Articular chondrocyte of knee joint (primary cell): ENCODE data around the gene MIAT. TPM values are rescaled to one million over a fixed set of nuclear protein-coding genes. Genes with fewer than 3 reads are reported as not detected.

Experiments
- small RNA-seq: library from RNA; depleted of rRNA; stranded (forward); fragments of <200 nt; gene quantifications from one replicate; pipeline ENCODE3, GENCODE V24; 2012
- total RNA-seq: library from RNA; depleted of rRNA; stranded (reverse); fragments of >200 nt; gene quantifications from 2 replicates; pipeline ENCODE4 v1.2.3, GENCODE V29; 2012

MIAT gene
- total RNA-seq, result 0.76 and 0.78 TPM in 2 replicates

DNA sequence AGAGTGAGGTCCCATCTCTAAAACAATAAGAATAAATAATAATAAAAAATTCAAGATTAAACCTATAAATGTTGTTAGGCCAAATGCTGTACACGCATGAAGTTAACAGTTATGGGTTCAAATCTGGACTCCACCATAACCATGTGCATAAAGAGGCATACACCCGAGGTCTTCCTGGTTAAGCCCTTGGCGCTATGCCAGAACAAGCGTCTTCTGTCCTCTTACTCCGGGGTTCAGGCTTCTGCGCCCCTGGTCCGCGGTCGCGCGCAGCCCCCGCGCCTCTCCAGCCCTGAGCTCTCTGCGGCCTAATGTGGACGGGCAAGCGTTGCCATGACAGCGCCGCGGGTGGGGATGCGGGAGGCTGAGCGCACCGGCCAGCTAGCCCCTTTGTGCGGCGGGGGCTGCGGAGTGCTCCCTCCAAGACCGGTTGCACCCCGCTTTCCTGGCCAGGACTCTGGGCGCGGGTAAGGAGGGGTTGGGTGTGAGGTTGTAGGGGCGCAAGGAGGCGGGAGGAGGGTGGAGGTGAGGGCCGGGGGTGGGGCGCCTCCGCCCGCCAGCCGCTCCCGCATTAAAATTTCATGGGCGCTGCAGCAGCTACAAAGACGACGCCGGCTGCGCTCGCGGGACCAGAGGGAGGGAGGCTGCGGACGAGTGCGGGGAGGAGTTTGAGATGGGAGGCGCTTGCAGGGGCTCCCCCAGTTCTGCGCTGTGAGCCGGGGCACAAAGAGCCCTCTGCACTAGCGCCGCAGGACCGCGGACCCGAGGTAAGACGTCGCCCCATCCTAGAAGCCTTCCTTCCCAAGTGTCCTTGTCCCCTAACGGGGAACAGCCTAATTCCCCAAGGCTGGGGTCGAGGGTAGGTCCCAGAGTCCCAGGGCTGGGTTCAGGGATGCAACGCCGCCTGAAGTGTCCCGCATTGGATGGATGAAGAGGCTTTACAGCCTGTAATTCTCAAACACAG, at the start of gene MIAT:
TSS of gene MIAT (plus strand) at position 698 of the 961 bp plus-strand sequence.

DNA sequence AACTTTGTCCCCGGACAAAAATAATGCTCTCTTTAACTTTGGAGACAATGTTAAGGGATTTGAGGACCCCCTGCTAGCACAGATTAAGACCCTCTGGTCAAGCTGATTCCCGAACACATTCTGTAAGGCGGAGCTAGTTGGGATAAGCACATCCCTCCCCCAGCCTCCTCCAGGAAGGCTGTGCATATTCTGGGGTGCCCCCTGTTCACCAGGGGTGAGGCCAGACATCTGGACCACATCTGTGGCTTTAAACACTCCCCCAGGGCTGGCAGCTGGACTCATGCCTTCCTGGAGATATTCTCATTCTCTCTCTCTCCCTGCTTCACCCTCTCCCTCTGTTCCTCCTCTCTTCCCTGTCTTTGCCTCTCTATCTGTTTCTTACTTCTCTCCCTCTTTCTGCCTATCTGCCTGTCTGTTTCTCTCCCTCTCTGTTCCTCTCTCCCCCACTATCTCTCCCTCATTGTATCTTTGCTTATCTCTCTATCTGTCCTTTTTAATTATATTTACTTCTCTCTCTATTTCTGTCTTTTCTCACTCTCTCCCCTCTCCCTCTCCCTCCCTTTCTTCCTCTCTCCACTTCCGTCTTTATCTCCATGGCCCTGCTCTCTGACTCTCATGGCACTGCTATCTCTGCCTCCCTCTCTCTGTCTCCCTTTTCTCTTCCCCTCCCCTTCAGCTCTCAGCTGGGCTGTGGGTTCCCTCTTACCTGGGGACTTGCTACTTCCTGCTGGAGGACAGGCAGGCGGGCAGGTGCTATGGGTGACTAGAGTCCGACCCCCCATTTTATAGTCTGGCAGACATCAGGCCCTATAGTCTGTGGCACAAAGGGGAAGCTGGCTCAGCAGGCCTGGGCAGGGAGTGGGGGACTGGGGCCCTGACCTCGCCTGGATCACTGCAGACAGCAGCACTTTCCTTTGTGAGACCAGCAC, 39.9 kb upstream of the MIAT start, which contains the start of gene CRYBB1:
TSS of gene CRYBB1 (minus strand) at position 757 of the 929 bp plus-strand sequence. CDS start 1,708 bp downstream, outside the sequence.

DNA sequence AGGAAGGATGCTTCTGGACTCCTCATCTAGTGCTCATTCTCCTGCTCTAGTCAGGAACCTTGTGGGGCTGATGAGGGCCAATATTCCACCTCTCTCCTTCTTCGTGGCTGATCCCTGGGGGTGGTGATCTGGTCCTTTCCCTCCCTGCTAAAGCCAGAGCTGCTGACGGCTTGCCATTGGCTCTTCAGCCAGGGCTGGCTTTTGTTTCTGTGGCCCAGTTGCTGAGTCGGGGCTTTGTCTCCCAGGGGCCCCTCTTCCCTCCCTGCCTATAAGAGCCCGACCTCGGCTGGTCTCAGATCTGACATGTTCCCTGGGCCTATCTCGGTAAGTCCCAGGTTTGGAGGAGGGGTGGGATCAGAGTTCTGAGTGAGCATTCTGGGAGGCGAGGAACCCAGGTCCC, 35.7 kb upstream of the MIAT start, which contains the start of gene CRYBA4:
TSS of gene CRYBA4 (plus strand) at position 301 of the 400 bp plus-strand sequence. CDS start 634 bp downstream, outside the sequence.

Small RNAs within 50 kb of the gene (small RNA-seq; reads per million reads assigned to genes)
- not detected for gene RF01874

Other genes starting within 250 kb of the MIAT start
- 2.6 and 4.8 TPM in 2 replicates for gene ASPHD2, start 228.3 kb upstream of the MIAT start, total RNA-seq
- gene HPS4, start 173.8 kb upstream of the MIAT start, total RNA-seq, result 41.4 and 49.1 TPM in 2 replicates
- gene SRRD, start 173.7 kb upstream of the MIAT start, total RNA-seq, result 17.4 and 20.1 TPM in 2 replicates
- 30.5 and 32.8 TPM in 2 replicates for gene TFIP11, start 145.1 kb upstream of the MIAT start, total RNA-seq
- gene TPST2, start 67.5 kb upstream of the MIAT start, total RNA-seq, result 28.5 and 29.0 TPM in 2 replicates
- not detected in 2 replicates for gene CRYBB1, start 39.6 kb upstream of the MIAT start, total RNA-seq
- gene CRYBA4, start 35.6 kb upstream of the MIAT start, total RNA-seq, result not detected in 2 replicates